Cerebellar cortex (tissue), 1 donor: ENCODE data around the gene SET.

Source experiments
- DNase-seq: peaks from one replicate; pipeline ENCODE4 v3.0.0-alpha.2; 2015; ENCODE audit warnings: low spot score

Gene SET

DNA sequence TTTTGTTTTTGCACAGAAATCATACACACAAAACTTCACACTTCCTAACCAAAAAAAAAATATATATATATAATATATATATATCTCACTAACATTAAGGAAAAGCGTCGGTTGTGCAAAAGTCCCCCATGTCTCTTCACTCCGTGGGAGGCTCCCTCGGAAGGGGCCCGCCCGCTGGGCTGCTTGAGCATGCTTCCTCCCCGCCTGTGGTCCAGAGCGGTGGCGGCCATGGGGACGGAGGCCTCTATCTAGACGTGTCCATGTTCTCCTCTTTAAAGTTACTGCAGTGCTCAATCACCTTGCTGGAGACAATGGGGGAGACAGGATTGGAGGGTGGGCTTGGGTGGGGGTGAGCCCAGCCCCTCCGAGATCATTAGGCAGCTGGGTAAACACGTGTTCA, 42.1 kb downstream of the SET start:
- DNase-seq: no peak

DNA sequence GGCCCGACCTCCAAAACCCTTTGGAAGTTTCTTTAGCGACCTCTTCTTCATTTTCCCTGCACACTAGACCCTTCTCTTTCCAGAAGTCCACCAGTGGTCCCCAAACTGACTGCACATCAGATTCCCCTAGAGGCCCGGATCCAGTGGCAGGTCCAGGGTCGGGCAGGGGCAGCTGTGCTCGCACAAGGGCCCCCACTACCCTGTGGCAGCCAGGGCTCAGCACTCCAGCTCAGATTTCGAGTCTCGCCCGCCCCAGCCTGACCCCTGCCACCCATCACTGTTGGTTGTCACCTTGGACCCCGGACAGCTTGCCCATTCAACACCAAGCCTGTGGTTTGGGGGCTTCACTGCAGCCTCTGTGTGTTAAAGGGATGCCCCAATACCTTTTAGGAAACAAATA, 42.7 kb downstream of the SET start:
- no peak for DNase-seq

DNA sequence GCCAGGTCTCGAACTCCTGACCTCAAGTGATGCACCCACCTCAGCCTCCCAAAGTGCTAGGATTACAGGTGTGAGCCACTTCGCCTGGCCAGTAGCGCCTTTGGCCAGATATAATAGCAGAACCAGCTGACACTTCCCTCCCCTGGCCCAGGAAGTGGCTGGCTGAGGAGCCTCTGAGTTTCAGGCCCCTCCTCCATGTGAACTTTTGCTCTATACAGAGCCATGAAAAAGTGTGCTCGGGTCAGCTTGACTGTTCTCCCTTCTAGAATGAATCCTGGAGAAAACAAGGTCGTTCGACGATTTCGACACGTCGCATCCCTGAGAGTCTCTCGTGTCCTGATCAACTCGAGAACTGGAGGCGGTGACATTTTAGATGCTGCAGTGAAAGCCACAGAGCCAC, 43.6 kb downstream of the SET start:
- DNase-seq: no peak

DNA sequence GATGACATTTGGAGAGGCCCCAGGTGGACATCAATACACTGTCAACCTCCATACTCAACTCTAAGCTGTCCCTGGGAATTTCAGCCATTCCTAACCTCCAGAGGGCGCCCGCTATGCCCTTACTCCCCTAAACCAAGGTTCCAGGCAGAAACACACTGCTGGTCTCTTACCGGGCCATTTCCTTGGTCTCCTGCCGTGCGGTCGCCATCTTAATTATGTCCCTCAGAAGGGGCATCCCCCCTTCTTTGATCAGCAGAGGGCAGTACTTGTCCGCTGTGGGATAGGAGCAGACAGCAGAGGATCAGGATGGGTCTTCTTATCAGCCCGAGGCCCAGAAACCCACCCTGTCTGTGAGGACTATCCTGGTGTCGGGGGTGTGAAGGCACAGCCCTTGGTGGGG, 44.2 kb downstream of the SET start:
- DNase-seq: peak; percentile 87

DNA sequence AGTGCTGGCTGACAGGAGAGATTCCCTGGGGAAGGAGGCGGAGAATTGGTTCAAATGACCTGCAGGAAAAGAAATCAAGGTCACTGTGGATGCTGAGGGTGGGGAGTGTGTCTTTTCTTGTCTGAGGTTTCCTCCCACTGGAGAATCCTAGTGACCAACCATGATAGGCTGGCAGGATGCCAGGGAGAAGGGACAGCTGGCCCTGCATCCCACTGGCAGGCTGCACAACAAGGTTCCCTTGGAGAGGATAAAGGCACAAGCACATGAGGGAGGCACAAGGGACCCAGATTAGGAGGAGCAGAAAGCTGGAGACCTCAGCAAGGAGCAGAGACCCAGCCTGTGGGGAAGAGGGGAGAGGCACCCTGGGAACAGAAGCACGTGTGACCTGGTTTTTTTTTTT, 46.4 kb downstream of the SET start:
- peak; percentile 70 for DNase-seq

DNA sequence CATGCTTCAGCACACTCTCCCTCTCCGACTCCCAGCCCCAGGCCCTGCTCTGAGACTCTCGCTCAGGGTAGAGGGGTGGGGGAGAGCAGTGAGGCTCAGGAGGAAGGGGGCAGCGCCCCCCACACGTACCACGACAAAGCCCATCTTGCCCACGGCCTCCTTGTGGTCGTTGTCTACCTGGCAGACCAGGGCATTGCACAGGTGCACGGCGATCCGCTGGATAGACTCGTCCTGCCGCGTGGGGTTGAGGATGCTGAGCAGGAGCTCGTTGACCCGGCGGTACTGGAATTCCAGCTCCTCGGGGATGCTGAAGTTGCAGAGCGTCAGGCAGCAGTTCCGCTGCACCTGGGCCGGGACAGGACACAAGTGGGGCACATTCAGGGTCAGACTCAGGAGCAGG, 53.4 kb downstream of the SET start:
- no peak for DNase-seq

DNA sequence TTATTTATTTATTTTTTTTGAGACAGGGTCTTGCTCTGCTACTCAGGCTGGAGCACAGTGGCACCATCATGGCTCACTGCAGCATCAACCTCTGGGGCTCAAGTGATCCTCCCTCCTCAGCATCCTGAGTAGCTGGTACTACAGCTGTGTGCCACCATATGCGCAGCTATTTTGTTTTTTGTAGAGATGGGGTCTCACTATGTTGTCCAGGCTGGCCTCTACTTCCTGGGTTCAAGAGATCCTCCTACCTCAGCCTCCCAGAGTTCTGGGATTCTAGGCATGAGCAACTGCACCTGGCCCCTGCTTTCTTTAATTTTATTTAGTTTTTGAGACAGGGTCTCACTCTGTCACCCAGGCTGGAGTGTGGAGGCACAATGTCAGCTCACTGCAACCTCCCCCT, 54.4 kb downstream of the SET start:
- DNase-seq: no peak
